Measurements from ENCODE around the gene ASCC1. TPM values are rescaled to one million over a fixed set of nuclear protein-coding genes. Genes with fewer than 3 reads are reported as not detected.

ASCC1 gene
- total RNA-seq, 2 donors from 2014 or later: 14.8 to 38.3 TPM

DNA sequence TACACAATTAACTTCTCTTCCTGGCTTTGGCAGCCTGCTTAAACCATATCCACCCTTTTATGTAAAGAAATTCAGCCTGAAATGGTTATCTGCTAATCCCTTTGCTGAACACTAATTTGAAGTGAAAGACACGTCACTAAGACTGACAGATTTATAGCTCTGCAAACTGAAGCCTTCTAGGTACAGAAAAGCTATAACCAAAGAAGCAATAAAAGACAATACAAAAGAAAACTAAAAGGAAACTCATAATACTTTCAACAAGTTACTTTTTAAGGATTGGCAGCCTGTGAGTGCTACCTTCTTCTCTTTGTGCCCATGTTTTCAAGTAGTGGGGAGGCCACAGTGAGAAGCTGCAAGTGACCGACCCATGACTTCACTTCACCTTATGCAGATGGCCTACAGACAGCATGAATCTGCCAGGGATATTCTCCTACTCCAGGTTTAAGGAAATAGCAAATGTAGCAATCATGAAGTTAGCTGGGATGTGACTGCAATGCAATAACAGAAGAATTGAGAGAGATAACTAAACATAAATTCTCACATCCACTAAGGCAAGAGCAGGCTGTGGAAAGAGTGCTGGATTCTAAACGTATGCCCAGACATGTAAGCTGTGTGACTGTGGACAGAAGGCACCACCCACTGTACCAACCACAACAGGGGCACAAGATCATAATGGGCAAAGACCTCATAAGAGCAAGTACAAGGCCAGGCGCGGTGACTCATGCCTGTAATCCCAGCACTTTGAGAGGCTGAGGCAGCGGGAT lies 117.1 kb downstream of the ASCC1 start:
- H3K27ac ChIP-seq: no peak overlapping the region
- no peaks in the 10 kb centered on the region for H3K36me3 ChIP-seq
- no peaks in the 10 kb centered on the region for H3K9me3 ChIP-seq
- 62% methylated on average over 6 of the region's 6 CpGs for WGBS
- TF ChIP-seq POLR2AphosphoS5 (IDR thresholded peaks at IDR 0.05) (no peak), CTCF (IDR thresholded peaks at IDR 0.05) (no peak), POLR2A (IDR thresholded peaks at IDR 0.05) (no peak)
- intact Hi-C loops (cut with DNase I): no loop called here
- H3K27me3 ChIP-seq (replicated peaks; ENCODE audit: insufficient read depth): no peaks in the 10 kb centered on the region
- DNase-seq (ENCODE audit: low spot score): no peak
- H3K4me1 ChIP-seq (replicated peaks): no peaks in the 10 kb centered on the region
- no peak overlapping the region for H3K4me3 ChIP-seq

DNA sequence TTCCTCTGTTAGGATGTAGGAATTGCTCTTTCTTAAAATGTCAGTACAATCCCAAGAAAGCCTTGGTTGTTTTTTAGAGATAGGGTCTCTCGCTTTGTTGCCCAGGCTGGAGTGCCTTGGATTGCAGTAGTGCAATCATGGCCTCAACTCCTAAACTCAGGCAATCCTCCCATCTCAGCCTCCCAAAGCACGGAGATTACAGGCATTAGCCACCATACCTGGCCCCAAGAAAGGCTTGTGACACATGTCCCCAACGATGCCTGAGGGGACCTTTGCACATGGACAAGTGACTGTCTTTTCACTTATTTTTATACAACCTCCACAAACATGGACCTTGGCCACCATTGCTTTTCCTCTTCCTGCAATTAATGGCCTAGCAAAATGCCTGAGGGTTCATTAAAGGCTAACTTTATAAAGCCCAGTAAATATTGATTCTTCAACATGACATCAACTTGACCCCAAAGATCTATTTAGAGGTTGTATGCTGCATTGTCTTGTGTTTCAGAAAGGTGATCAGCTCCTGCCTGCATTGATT lies 117.7 kb downstream of the ASCC1 start:
- H3K4me3 ChIP-seq: no peak overlapping the region
- no peaks in the 10 kb centered on the region for H3K36me3 ChIP-seq
- DNase-seq (ENCODE audit: low spot score): no peak
- intact Hi-C loops (cut with DNase I): no loop called here
- H3K4me1 ChIP-seq (replicated peaks): no peaks in the 10 kb centered on the region
- no peak for TF ChIP-seq CTCF (IDR thresholded peaks at IDR 0.05)
- no peak for TF ChIP-seq POLR2A (IDR thresholded peaks at IDR 0.05)
- TF ChIP-seq POLR2AphosphoS5 (IDR thresholded peaks at IDR 0.05): no peak
- H3K27me3 ChIP-seq (replicated peaks; ENCODE audit: insufficient read depth): no peaks in the 10 kb centered on the region
- 65% methylated on average over 3 of the region's 3 CpGs for WGBS
- H3K9me3 ChIP-seq: no peaks in the 10 kb centered on the region
- H3K27ac ChIP-seq: no peak overlapping the region

DNA sequence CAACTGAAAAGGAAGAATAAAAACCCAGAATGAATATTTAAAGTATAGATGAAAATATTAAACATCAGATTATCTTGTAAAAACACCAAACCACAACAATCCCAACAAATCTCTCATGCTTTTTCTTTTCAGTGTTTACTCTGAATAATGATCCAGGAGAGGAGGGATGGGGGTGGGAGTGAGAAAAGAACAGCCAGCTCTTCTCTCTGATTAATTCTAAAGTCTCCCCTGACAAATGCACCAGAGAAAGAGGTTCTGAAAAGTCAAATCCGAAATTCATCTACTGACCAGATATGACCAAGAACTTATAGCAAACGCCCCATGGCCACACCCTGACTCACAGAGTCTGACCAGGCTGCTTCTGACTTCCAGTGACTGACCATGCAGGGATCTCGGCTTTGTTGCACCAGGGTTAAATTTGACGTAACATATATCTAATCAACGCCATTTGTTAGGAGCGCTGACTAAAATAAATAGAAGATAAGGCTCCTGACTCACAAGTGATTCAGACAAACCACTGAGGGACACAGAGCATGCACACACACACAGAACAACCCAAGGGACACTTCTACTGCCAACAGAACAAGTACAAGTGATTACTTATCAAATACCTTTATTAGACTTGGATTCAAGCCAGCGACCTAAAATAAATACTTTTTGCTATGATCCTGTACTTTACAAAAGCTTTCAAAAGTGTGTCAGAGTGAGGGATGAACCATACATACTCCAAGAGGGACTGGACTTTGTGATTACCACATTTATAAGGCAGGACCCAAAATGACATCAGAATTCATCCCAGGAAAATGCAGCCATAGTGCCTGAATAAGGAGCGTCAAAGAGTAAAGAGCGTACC lies 118.4 kb downstream of the ASCC1 start:
- no peak overlapping the region for H3K27ac ChIP-seq
- no peaks in the 10 kb centered on the region for H3K36me3 ChIP-seq
- TF ChIP-seq POLR2AphosphoS5 (IDR thresholded peaks at IDR 0.05): no peak
- TF ChIP-seq POLR2A (IDR thresholded peaks at IDR 0.05): no peak
- TF ChIP-seq CTCF (IDR thresholded peaks at IDR 0.05): no peak
- H3K27me3 ChIP-seq (replicated peaks; ENCODE audit: insufficient read depth): no peaks in the 10 kb centered on the region
- 48% methylated on average over 9 of the region's 9 CpGs for WGBS
- intact Hi-C loops (cut with DNase I): no loop called here
- H3K4me3 ChIP-seq: no peak overlapping the region
- DNase-seq (ENCODE audit: low spot score): no peak
- H3K9me3 ChIP-seq: no peaks in the 10 kb centered on the region
- H3K4me1 ChIP-seq (replicated peaks): no peaks in the 10 kb centered on the region

DNA sequence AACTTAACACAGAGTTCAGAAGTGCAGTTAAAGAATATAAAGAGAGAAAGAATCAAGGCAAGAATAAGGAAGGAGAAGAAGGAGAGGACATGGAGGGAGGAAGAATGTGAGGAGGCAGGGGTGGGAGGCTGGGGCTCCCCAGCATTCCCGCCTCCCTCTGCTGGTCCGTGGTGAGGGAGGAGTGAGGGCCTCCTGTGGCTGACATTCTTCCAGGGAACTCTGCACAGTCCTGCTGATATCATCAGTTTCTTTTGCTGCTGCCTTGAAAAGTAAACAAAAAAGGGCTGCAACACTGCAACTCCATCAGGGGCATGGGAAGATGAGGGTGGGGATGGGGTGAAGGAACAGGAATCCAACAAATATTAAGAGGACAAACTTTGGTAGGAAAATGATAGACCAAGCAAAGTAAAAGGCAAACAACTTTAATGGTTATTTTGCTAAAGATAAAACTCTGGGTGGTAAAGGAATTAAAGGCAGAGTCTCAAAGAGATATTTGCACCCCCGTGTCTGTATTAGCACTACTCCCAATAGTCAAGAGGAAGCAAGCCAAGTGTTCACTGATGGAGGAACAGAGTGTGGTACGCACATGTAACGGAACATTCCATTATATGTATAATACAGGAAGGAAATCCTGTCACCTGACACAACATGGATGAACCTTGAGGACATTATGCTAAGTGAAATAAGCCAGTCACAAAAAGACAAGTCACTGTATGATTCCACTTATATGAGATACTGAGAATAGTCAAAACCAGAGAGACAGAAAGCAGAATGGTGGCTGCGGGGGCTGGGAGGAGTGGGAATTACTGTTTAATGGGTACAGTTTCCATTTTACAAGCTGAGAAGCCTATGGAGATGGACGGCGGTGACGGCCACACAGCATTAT lies 119.7 kb downstream of the ASCC1 start:
- Histone ChIP-seq H3K27me3 (replicated peaks; ENCODE audit: insufficient read depth) (no peaks in the 10 kb centered on the region), H3K9me3 (no peaks in the 10 kb centered on the region), H3K4me1 (replicated peaks) (no peaks in the 10 kb centered on the region), H3K27ac (no peak overlapping the region), H3K36me3 (no peaks in the 10 kb centered on the region), H3K4me3 (no peak overlapping the region)
- TF ChIP-seq POLR2A (IDR thresholded peaks at IDR 0.05) (no peak), POLR2AphosphoS5 (IDR thresholded peaks at IDR 0.05) (no peak), CTCF (IDR thresholded peaks at IDR 0.05) (no peak)
- intact Hi-C loops (cut with DNase I): no loop called here
- DNase-seq (ENCODE audit: low spot score): no peak
- 66% methylated on average over 9 of the region's 9 CpGs for WGBS
